ENCODE results near the gene IDUA.

Gene IDUA

DNA sequence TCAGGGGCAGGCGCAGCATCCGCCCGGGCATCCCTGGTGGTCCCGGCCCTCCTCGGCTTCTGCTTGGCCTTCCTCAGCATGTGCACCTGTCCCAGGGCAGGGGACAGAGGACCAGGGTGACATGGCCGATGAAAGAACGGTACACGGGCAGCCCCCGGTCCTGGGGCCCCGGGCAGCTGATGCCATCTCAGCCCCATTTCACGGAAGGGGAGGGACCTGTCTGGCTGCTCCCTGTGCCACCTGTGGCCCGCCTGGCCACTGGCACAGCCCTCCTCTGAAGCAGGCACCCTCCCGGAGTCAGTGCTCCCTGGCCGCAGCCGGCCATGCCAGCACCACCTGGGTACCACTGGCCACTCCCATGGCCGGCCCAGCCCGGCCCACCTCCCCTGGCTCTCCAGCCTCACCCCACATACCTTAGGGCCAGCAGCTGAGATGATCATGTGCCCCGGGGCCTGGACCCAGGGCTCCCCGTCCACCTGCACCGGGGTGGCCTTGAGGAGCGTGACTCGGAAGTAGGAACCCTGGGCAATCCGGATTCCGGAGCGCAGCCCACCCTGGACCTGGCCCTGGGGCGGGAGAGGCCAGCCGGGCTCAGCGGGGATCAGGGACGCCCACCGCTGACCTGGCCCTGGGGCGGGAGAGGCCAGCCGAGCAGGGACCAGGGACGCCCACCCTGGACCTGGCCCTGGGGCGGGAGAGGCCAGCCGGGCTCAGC, 26.1 kb upstream of the IDUA start:
- DNase-seq (ENCODE audit: insufficient read length, low spot score): no peak
- FAIRE-seq: no peak
- TF ChIP-seq POLR2AphosphoS5 (IDR thresholded peaks at IDR 0.05; ENCODE audit: low read depth, low read length): no peak
- TF ChIP-seq SPI1 (IDR thresholded peaks at IDR 0.05; ENCODE audit: low read depth, low read length): no peak
- no peak for TF ChIP-seq POU2F2 (IDR thresholded peaks at IDR 0.05; ENCODE audit: low read depth, low read length)
- TF ChIP-seq TAF1 (IDR thresholded peaks at IDR 0.05; ENCODE audit: low read depth, low read length): no peak
- no peak for TF ChIP-seq PAX5 (IDR thresholded peaks at IDR 0.05; ENCODE audit: insufficient read depth, low read length, severe bottlenecking)
- TF ChIP-seq POLR2A (IDR thresholded peaks at IDR 0.05; ENCODE audit: low read depth, low read length): no peak

DNA sequence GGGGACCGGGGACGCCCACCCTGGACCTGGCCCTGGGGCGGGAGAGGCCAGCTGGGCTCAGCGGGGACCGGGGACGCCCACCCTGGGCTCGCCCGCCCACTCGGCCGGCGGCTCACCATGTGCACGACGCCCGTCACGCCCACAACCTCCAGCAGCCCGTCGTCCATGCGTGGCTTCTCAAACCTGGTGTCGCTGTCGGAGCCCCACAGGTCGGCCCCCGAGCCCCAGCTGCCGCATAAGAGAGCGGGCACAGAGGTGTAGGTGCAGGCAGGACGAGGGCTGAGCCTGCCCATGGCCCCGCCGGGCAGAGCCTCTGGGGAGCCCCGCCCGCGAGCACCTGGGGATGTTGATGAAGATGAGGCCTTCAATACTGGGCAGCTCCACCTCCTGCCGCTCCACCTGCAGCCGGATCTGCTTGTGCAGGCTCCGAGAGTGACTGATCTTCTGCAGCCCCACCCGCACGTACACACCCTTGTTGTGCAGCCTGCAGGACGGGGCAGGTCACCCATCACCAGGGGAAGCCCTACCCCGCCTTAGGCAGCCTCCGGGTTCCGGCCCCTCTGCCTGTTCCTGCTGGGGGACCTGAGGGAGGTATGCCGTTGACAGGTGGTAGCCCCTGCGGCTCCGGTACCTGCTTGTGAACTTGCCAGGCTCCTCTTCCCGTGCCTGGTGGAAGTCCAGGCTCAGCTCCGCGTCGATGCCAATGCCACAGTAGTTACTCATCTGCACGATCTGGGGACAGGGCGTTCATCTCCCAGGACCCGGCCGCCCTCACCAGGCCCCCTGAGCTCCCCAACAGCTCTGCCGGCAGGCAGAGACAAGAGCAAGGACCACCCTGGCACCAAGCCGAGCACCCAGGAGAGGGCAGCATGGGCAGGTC, 25.3 kb upstream of the IDUA start:
- DNase-seq (ENCODE audit: insufficient read length, low spot score) (no peak), FAIRE-seq (no peak)
- TF ChIP-seq TAF1 (IDR thresholded peaks at IDR 0.05; ENCODE audit: low read depth, low read length) (no peak), POLR2AphosphoS5 (IDR thresholded peaks at IDR 0.05; ENCODE audit: low read depth, low read length) (no peak)

- TF ChIP-seq SPI1 (IDR thresholded peaks at IDR 0.05; ENCODE audit: low read depth, low read length): no peak
- no peak for TF ChIP-seq POU2F2 (IDR thresholded peaks at IDR 0.05; ENCODE audit: low read depth, low read length)
- no peak for TF ChIP-seq PAX5 (IDR thresholded peaks at IDR 0.05; ENCODE audit: insufficient read depth, low read length, severe bottlenecking)
- no peak for TF ChIP-seq TAF1 (IDR thresholded peaks at IDR 0.05; ENCODE audit: low read depth, low read length)
- TF ChIP-seq POLR2AphosphoS5 (IDR thresholded peaks at IDR 0.05; ENCODE audit: low read depth, low read length): no peak
- TF ChIP-seq POLR2A (IDR thresholded peaks at IDR 0.05; ENCODE audit: low read depth, low read length): no peak
- DNase-seq (ENCODE audit: insufficient read length, low spot score) (no peak), FAIRE-seq (no peak)
Measured at GRCh38 chr4:962231-963208, 24.3 kb upstream of the IDUA start.

GRCh38 chr4:963276-964225, 23.3 kb upstream of the IDUA start:
- no peak for TF ChIP-seq POLR2A (IDR thresholded peaks at IDR 0.05; ENCODE audit: low read depth, low read length)
- TF ChIP-seq SPI1 (IDR thresholded peaks at IDR 0.05; ENCODE audit: low read depth, low read length): no peak
- TF ChIP-seq PAX5 (IDR thresholded peaks at IDR 0.05; ENCODE audit: insufficient read depth, low read length, severe bottlenecking): no peak
- no peak for TF ChIP-seq POU2F2 (IDR thresholded peaks at IDR 0.05; ENCODE audit: low read depth, low read length)
- no peak for DNase-seq (ENCODE audit: insufficient read length, low spot score)
- FAIRE-seq: no peak

DNA sequence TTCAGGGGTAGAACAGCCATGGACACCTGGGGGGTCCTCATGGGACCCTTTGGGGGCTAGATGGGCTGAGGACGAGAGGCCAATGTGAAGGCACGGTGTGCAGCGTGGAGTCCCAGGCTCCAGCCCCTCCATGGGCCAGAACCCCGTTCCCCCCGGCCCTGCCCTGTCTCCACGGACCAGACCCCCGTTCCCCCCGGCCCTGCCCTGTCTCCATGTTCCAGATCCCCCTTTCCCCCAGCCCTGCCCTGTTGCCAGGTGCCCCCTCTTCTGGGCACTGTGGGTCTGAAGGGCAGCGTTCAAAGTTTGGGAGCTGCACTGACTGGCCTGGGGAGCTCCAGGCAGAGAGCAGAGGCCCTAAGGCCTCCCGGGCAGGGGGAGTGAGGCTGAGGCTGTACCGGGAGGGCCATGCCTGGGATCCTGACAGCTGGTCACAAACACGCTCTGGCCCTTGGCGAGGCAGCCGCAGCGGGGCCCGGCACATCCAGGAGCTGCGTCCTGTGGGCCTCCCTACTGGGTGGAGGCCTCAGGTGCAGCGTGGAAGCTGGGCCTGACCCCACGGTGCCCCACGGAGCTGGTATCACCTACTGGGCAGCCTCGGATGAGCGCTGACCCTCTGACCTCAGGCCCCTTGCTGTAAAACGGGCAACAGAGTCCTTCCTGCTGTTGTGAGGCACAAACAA, 22.4 kb upstream of the IDUA start:
- no peak for DNase-seq (ENCODE audit: insufficient read length, low spot score)
- no peak for FAIRE-seq
- TF ChIP-seq PAX5 (IDR thresholded peaks at IDR 0.05; ENCODE audit: insufficient read depth, low read length, severe bottlenecking) (no peak), POLR2A (IDR thresholded peaks at IDR 0.05; ENCODE audit: low read depth, low read length) (no peak), TAF1 (IDR thresholded peaks at IDR 0.05; ENCODE audit: low read depth, low read length) (no peak), POU2F2 (IDR thresholded peaks at IDR 0.05; ENCODE audit: low read depth, low read length) (no peak), POLR2AphosphoS5 (IDR thresholded peaks at IDR 0.05; ENCODE audit: low read depth, low read length) (no peak), SPI1 (IDR thresholded peaks at IDR 0.05; ENCODE audit: low read depth, low read length) (no peak)

- TF ChIP-seq POLR2AphosphoS5 (IDR thresholded peaks at IDR 0.05; ENCODE audit: low read depth, low read length) (no peak), TAF1 (IDR thresholded peaks at IDR 0.05; ENCODE audit: low read depth, low read length) (no peak), SPI1 (IDR thresholded peaks at IDR 0.05; ENCODE audit: low read depth, low read length) (no peak), POU2F2 (IDR thresholded peaks at IDR 0.05; ENCODE audit: low read depth, low read length) (no peak), POLR2A (IDR thresholded peaks at IDR 0.05; ENCODE audit: low read depth, low read length) (no peak), PAX5 (IDR thresholded peaks at IDR 0.05; ENCODE audit: insufficient read depth, low read length, severe bottlenecking) (no peak)
- FAIRE-seq: no peak
- DNase-seq (ENCODE audit: insufficient read length, low spot score): no peak
Measured at GRCh38 chr4:965048-965765, 21.6 kb upstream of the IDUA start.

- DNase-seq (ENCODE audit: insufficient read length, low spot score) (no peak), FAIRE-seq (no peak)
- TF ChIP-seq TAF1 (IDR thresholded peaks at IDR 0.05; ENCODE audit: low read depth, low read length) (no peak), POLR2AphosphoS5 (IDR thresholded peaks at IDR 0.05; ENCODE audit: low read depth, low read length) (no peak)
Measured at GRCh38 chr4:965766-966134, 21.1 kb upstream of the IDUA start.

Data from GM12891 (cell line).